Measurements from ENCODE around the gene FIGNL2. TPM values are rescaled to one million over a fixed set of nuclear protein-coding genes. Genes with fewer than 3 reads are reported as not detected.

Gene FIGNL2
- total RNA-seq, 4 donors from 2014 or later, result 0.17 to 0.49 (median 0.29) TPM; not detected in 1

GRCh38 chr12:51891843-51892242 lies 43.3 kb upstream of the FIGNL2 start:
- intact Hi-C loops (cut with DNase I; ENCODE audit: low total_unique reads), result no loop called here
- TF ChIP-seq POLR2A (IDR thresholded peaks at IDR 0.05) (no peak), CTCF (IDR thresholded peaks at IDR 0.05) (no peak)
- DNase-seq (ENCODE audit: low spot score in 2 of 2), result no peak
- no peak overlapping the region for H3K4me3 ChIP-seq (ENCODE audit: low read depth, poor library complexity, severe bottlenecking)

GRCh38 chr12:51890511-51891171 lies 42.1 kb upstream of the FIGNL2 start:
- intact Hi-C loops (cut with DNase I; ENCODE audit: low total_unique reads), result no loop called here
- H3K4me3 ChIP-seq (ENCODE audit: low read depth, poor library complexity, severe bottlenecking), result no peak overlapping the region
- DNase-seq (ENCODE audit: low spot score in 2 of 2), result peak in 1 of 2 donors; percentile 81
- TF ChIP-seq CTCF (IDR thresholded peaks at IDR 0.05), result no peak
- no peak for TF ChIP-seq POLR2A (IDR thresholded peaks at IDR 0.05)
- WGBS, 2 donors, result 87 to 89% methylated on average over 21 to 22 of the region's 22 CpGs

- peak in 1 of 2 donors; percentile 58 for DNase-seq (ENCODE audit: low spot score in 2 of 2)
- intact Hi-C loops (cut with DNase I; ENCODE audit: low total_unique reads), result no loop called here
- no peak overlapping the region for H3K4me3 ChIP-seq (ENCODE audit: low read depth, poor library complexity, severe bottlenecking)
- WGBS, 2 donors, result 55 to 89% methylated on average over 2 of the region's 2 CpGs
- TF ChIP-seq POLR2A (IDR thresholded peaks at IDR 0.05) (no peak), CTCF (IDR thresholded peaks at IDR 0.05) (no peak)
Observed at GRCh38 chr12:51890133-51890464, 41.6 kb upstream of the FIGNL2 start.

- no peak overlapping the region for H3K4me3 ChIP-seq (ENCODE audit: low read depth, poor library complexity, severe bottlenecking)
- peak in 1 of 2 donors; percentile 79 for DNase-seq (ENCODE audit: low spot score in 2 of 2)
- 85% methylated on average over 21 of the region's 21 CpGs for WGBS, 2 donors
- intact Hi-C loops (cut with DNase I; ENCODE audit: low total_unique reads), result no loop called here
- no peak for TF ChIP-seq POLR2A (IDR thresholded peaks at IDR 0.05)
- no peak for TF ChIP-seq CTCF (IDR thresholded peaks at IDR 0.05)
Observed at GRCh38 chr12:51889216-51890132, 41.0 kb upstream of the FIGNL2 start.

- intact Hi-C loops (cut with DNase I; ENCODE audit: low total_unique reads), result no loop called here
- no peak overlapping the region for H3K4me3 ChIP-seq (ENCODE audit: low read depth, poor library complexity, severe bottlenecking)
- DNase-seq (ENCODE audit: low spot score in 2 of 2), result peak in 1 of 2 donors; percentile 58
- TF ChIP-seq CTCF (IDR thresholded peaks at IDR 0.05) (no peak), POLR2A (IDR thresholded peaks at IDR 0.05) (no peak)
- WGBS, 2 donors, result 72 to 73% methylated on average over 13 to 14 of the region's 15 CpGs
Observed at GRCh38 chr12:51888316-51889215, 40.0 kb upstream of the FIGNL2 start.

All from lower leg skin (tissue), 4 donors.